IMR-90 (cell line): ENCODE results near the gene GIPC3. TPM values are rescaled to one million over a fixed set of nuclear protein-coding genes. Genes with fewer than 3 reads are reported as not detected.

Experiments used
- ATAC-seq: fragments of 200-7000 bp; cut with Tn5 transposase; 2 replicates; pipeline ENCODE4 v1.9.1; 2020; ENCODE audit warnings: low read depth, mild to moderate bottlenecking, moderate library complexity
- BruUV-seq: library from RNA; stranded (reverse); fragments of 400-500 nt; replicated peaks from 2 replicates; lab custom pipeline; 2021; lab: Mats Ljungman, UMichigan
- CTCF ChIA-PET: fragments of 300-600 bp; formaldehyde crosslinking; extraction: SDS; loops from one replicate; lab custom pipeline; 2021; ENCODE audit warnings: antibody characterized with exemption; lab: Yijun Ruan, JAX
- POLR2A ChIA-PET: fragments of 300-600 bp; sonication (Branson Sonifier 250); formaldehyde crosslinking; loops from one replicate; lab custom pipeline; 2022; ENCODE audit warnings: antibody characterized with exemption; ENCODE audit not compliant: unreplicated experiment; lab: Charles Lee
- DNase-seq: peaks from one replicate; pipeline ENCODE4 v3.0.0; 2013
- H2AFZ ChIP-seq: replicated peaks from 2 replicates; pipeline ENCODE3; 2013; ENCODE audit warnings: low read length, mild to moderate bottlenecking; ENCODE audit not compliant: poor library complexity
- H2AK5ac ChIP-seq: 2 replicates; pipeline ENCODE4 v1.6.1; 2013; ENCODE audit warnings: low read depth, low read length, inconsistent platforms
- H2AK9ac ChIP-seq: replicated peaks from 2 replicates; pipeline ENCODE3; 2013; ENCODE audit warnings: mild to moderate bottlenecking, low read depth, low read length, moderate library complexity; ENCODE audit not compliant: poor library complexity
- H2BK120ac ChIP-seq: 2 replicates; pipeline ENCODE4 v1.6.1; 2013; ENCODE audit warnings: low read depth, low read length, inconsistent platforms
- H2BK15ac ChIP-seq: 3 replicates; pipeline ENCODE4 v1.6.1; 2013; ENCODE audit warnings: low read depth, low read length, inconsistent platforms
- H2BK20ac ChIP-seq: 2 replicates; pipeline ENCODE4 v1.6.1; 2013; ENCODE audit warnings: low read depth, mild to moderate bottlenecking, inconsistent platforms, low read length, moderate library complexity
- H2BK5ac ChIP-seq: 2 replicates; pipeline ENCODE4 v1.6.1; 2013; ENCODE audit warnings: mild to moderate bottlenecking, low read depth, low read length, inconsistent platforms; ENCODE audit not compliant: poor library complexity, severe bottlenecking
- H3K14ac ChIP-seq: replicated peaks from 2 replicates; pipeline ENCODE4 v1.6.1; 2013; ENCODE audit warnings: low read depth, low read length, inconsistent platforms
- H3K18ac ChIP-seq: 2 replicates; pipeline ENCODE4 v1.6.1; 2013; ENCODE audit warnings: low read depth, low read length, control low read depth
- H3K23ac ChIP-seq: 2 replicates; pipeline ENCODE4 v1.6.1; 2013; ENCODE audit warnings: low read depth, low read length, inconsistent platforms
- H3K27ac ChIP-seq: 2 replicates; pipeline ENCODE4 v1.5.1; 2013; ENCODE audit warnings: mild to moderate bottlenecking, control low read depth, low read length; ENCODE audit not compliant: insufficient read depth
- H3K27me3 ChIP-seq: 2 replicates; pipeline ENCODE4 v1.6.1; 2013; ENCODE audit warnings: low read length; ENCODE audit not compliant: control insufficient read depth, insufficient read depth
- H3K36me3 ChIP-seq: 2 replicates; pipeline ENCODE4 v1.6.1; 2013; ENCODE audit warnings: low read length, mixed read lengths; ENCODE audit not compliant: control insufficient read depth, insufficient read depth
- H3K4ac ChIP-seq: 2 replicates; pipeline ENCODE4 v1.6.1; 2013; ENCODE audit warnings: low read depth, low read length, inconsistent platforms
- H3K4me1 ChIP-seq: 2 replicates; pipeline ENCODE4 v1.6.1; 2013; ENCODE audit warnings: low read length, mixed read lengths; ENCODE audit not compliant: control insufficient read depth, insufficient read depth
- H3K4me2 ChIP-seq: 2 replicates; pipeline ENCODE4 v1.6.1; 2013; ENCODE audit warnings: low read depth, mild to moderate bottlenecking, control low read depth, low read length, moderate library complexity
- H3K4me3 ChIP-seq: 2 replicates; pipeline ENCODE4 v1.5.1; 2013; ENCODE audit warnings: low read depth, mild to moderate bottlenecking, control low read depth, low read length, moderate library complexity; ENCODE audit not compliant: insufficient read depth
- H3K56ac ChIP-seq: 2 replicates; pipeline ENCODE4 v1.6.1; 2013; ENCODE audit warnings: low read length, inconsistent platforms; ENCODE audit not compliant: insufficient read depth; ENCODE audit errors: extremely low read depth
- H3K79me1 ChIP-seq, 2 experiments: 2 replicates each; pipeline ENCODE4 v1.6.1; 2013; ENCODE audit warnings: low read length in 2 of 2, inconsistent platforms in 1 of 2, low read depth in 1 of 2
- H3K9ac ChIP-seq: 2 replicates; pipeline ENCODE4 v1.6.1; 2013; ENCODE audit warnings: low read depth, low read length, control low read depth
- H3K9me1 ChIP-seq: 2 replicates; pipeline ENCODE4 v1.6.1; 2013; ENCODE audit warnings: low read length, inconsistent platforms; ENCODE audit not compliant: insufficient read depth
- H3K9me3 ChIP-seq: 2 replicates; pipeline ENCODE4 v1.6.1; 2013; ENCODE audit warnings: low read length; ENCODE audit not compliant: control insufficient read depth, insufficient read depth
- H4K20me1 ChIP-seq: 2 replicates; pipeline ENCODE4 v1.6.1; 2013; ENCODE audit warnings: low read length, inconsistent platforms; ENCODE audit not compliant: insufficient read depth
- H4K5ac ChIP-seq: 2 replicates; pipeline ENCODE4 v1.6.1; 2013; ENCODE audit warnings: mild to moderate bottlenecking, low read depth, low read length, control low read depth
- H4K8ac ChIP-seq, 2 experiments: 2 replicates each; pipeline ENCODE4 v1.6.1; 2013; ENCODE audit warnings: low read depth in 2 of 2, low read length in 2 of 2, control low read depth in 1 of 2, inconsistent platforms in 1 of 2
- H4K91ac ChIP-seq: 2 replicates; pipeline ENCODE4 v1.6.1; 2013; ENCODE audit warnings: low read depth, low read length, inconsistent platforms; ENCODE audit not compliant: insufficient read depth
- BHLHE40 ChIP-seq: fragments of 150-350 bp; IDR thresholded peaks from 2 replicates; pipeline ENCODE4 v1.6.1; 2016; ENCODE audit warnings: mild to moderate bottlenecking, low read depth, low read length
- CEBPB ChIP-seq: IDR thresholded peaks from 2 replicates; pipeline ENCODE4 v1.6.1; 2012; ENCODE audit warnings: low read depth, low read length, improper control_type of control experiment
- CHD1 ChIP-seq: IDR thresholded peaks from 2 replicates; pipeline ENCODE4 v1.6.1; 2012; ENCODE audit warnings: low read depth, low read length, improper control_type of control experiment
- CTCF ChIP-seq: conservative IDR thresholded peaks from 2 replicates; pipeline ENCODE4 v1.5.1; 2012; ENCODE audit warnings: mild to moderate bottlenecking, low read depth, low read length, improper control_type of control experiment
- ELK1 ChIP-seq: fragments of 150-350 bp; IDR thresholded peaks from 2 replicates; pipeline ENCODE4 v1.6.1; 2016; ENCODE audit warnings: low read depth, mild to moderate bottlenecking, low read length, moderate library complexity, borderline replicate concordance
- FOS ChIP-seq: fragments of 150-350 bp; IDR thresholded peaks from 2 replicates; pipeline ENCODE4 v1.6.1; 2016; ENCODE audit warnings: low read depth, low read length
- MAFK ChIP-seq: IDR thresholded peaks from 2 replicates; pipeline ENCODE4 v1.6.1; 2012; ENCODE audit warnings: low read depth, low read length, improper control_type of control experiment
- MAZ ChIP-seq: IDR thresholded peaks from 2 replicates; pipeline ENCODE4 v1.6.1; 2012; ENCODE audit warnings: low read depth, mild to moderate bottlenecking, low read length, improper control_type of control experiment, moderate library complexity, borderline replicate concordance
- MXI1 ChIP-seq: IDR thresholded peaks from 2 replicates; pipeline ENCODE4 v1.6.1; 2012; ENCODE audit warnings: low read depth, mild to moderate bottlenecking, low read length, moderate library complexity, borderline replicate concordance
- NFE2L2 ChIP-seq: fragments of 150-350 bp; IDR thresholded peaks from 2 replicates; pipeline ENCODE4 v1.6.1; 2016; ENCODE audit warnings: low read depth, mild to moderate bottlenecking, low read length
- POLR2A ChIP-seq: IDR thresholded peaks from 2 replicates; pipeline ENCODE4 v1.6.1; 2012; ENCODE audit warnings: mild to moderate bottlenecking, low read depth, low read length
- RAD21 ChIP-seq: IDR thresholded peaks from 2 replicates; pipeline ENCODE4 v1.6.1; 2012; ENCODE audit warnings: low read length, improper control_type of control experiment
- RCOR1 ChIP-seq: IDR thresholded peaks from 2 replicates; pipeline ENCODE4 v1.6.1; 2012; ENCODE audit warnings: mild to moderate bottlenecking, low read length, improper control_type of control experiment; ENCODE audit not compliant: insufficient replicate concordance
- RFX5 ChIP-seq: IDR thresholded peaks from 2 replicates; pipeline ENCODE4 v1.8.0; 2012; ENCODE audit warnings: low read depth, mild to moderate bottlenecking, low read length, moderate library complexity
- SMC3 ChIP-seq: fragments of 150-350 bp; IDR thresholded peaks from 2 replicates; pipeline ENCODE4 v1.6.1; 2016; ENCODE audit warnings: low read depth, mild to moderate bottlenecking, antibody characterized with exemption, low read length, moderate library complexity
- USF2 ChIP-seq: fragments of 150-350 bp; IDR thresholded peaks from 2 replicates; pipeline ENCODE4 v1.6.1; 2017; ENCODE audit warnings: mild to moderate bottlenecking, antibody characterized with exemption, low read length, low read depth
- WGBS, 2 experiments: methylation state at CpG; one replicate each; pipeline versions ENCODE4 v1.1.5 to v1.1.7; 2013; ENCODE audit warnings: missing lambda C conversion rate in 2 of 2; ENCODE audit not compliant: insufficient read length in 1 of 2; ENCODE audit errors: extremely low coverage in 2 of 2; 5-methylcytosine and 5-hydroxymethylcytosine counted together
- dilution Hi-C: fragments of 300-500 bp; cut with HindIII; formaldehyde crosslinking; loops from one replicate; pipeline ENCODE4 v1.14.3; 2018; ENCODE audit warnings: low sequenced_read_pairs; ENCODE audit not compliant: unreplicated experiment
- in situ Hi-C: fragments of 300-500 bp; cut with MboI; formaldehyde crosslinking; loops from 3 replicates; pipeline ENCODE4 v1.14.3; 2019; ENCODE audit warnings: low sequenced_read_pairs, inconsistent platforms, mixed read lengths
- intact Hi-C: fragments of 100-400 bp; cut with micrococcal nuclease; formaldehyde crosslinking; loops from 2 replicates; pipeline ENCODE4 v1.10.0; 2022
- polyA plus RNA-seq, 3 experiments: library from polyadenylated mRNA; depleted of rRNA; stranded (reverse); fragments of >200 nt; gene quantifications; 2 replicates each; pipeline ENCODE4 v1.2.3, GENCODE V29; 2012; ENCODE audit warnings: low replicate concordance in 1 of 3
- total RNA-seq: library from RNA; depleted of rRNA; stranded (reverse); fragments of >200 nt; gene quantifications from 2 replicates; pipeline ENCODE4 v1.2.3, GENCODE V29; 2012

GIPC3 gene
- total and polyA plus RNA-seq, 2 of the 4 experiments (the other 2 are of a cell fraction): under 0.01 to 0.36 TPM

GRCh38 chr19:3538258-3538929, 46.9 kb upstream of the GIPC3 start:
- peaks cover 34% of the 10 kb centered on the region for H3K36me3 ChIP-seq
- no peak overlapping the region for H2AK5ac ChIP-seq
- H3K4me2 ChIP-seq: no peak overlapping the region
- no peak overlapping the region for H2BK120ac ChIP-seq
- no peak overlapping the region for H3K56ac ChIP-seq
- 90% methylated on average over 8 of the region's 25 CpGs; no CpG with 5 or more reads in 1 of the 2 experiments for WGBS, 2 experiments
- no peaks in the 10 kb centered on the region for H3K27me3 ChIP-seq
- POLR2A ChIA-PET: no interaction called here
- dilution Hi-C loops (no loop called here), intact Hi-C loops (no loop called here), in situ Hi-C loops (no loop called here)
- no peak overlapping the region for H3K18ac ChIP-seq
- BruUV-seq: no TSS peak
- H3K9me1 ChIP-seq: no peaks in the 10 kb centered on the region
- no peak overlapping the region for H3K9ac ChIP-seq
- H3K23ac ChIP-seq: no peak overlapping the region
- no peak overlapping the region for H2BK20ac ChIP-seq
- H2AK9ac ChIP-seq: no peak overlapping the region
- no peaks in the 10 kb centered on the region for H3K4me1 ChIP-seq
- no peak overlapping the region for H4K5ac ChIP-seq
- H3K27ac ChIP-seq: no peak overlapping the region
- H2BK5ac ChIP-seq: no peak overlapping the region
- no peak overlapping the region for H4K8ac ChIP-seq
- H4K20me1 ChIP-seq: peaks cover 30% of the 10 kb centered on the region
- no peak overlapping the region for H3K14ac ChIP-seq
- no peak for TF ChIP-seq FOS
- TF ChIP-seq CTCF: no peak
- TF ChIP-seq NFE2L2: no peak
- TF ChIP-seq RCOR1: no peak
- no peak for TF ChIP-seq CHD1
- no peak for TF ChIP-seq BHLHE40
- no peak for TF ChIP-seq MAZ
- TF ChIP-seq CEBPB: no peak
- TF ChIP-seq SMC3: no peak
- no peak for TF ChIP-seq ELK1
- TF ChIP-seq MAFK: no peak
- no peak for TF ChIP-seq USF2
- no peak for TF ChIP-seq MXI1
- no peak for TF ChIP-seq POLR2A
- no peak for TF ChIP-seq RFX5
- TF ChIP-seq RAD21: no peak
- H3K4ac ChIP-seq: no peak overlapping the region
- no peak overlapping the region for H2AFZ ChIP-seq
- no peak overlapping the region for H2BK15ac ChIP-seq
- no peak for DNase-seq
- CTCF ChIA-PET: no interaction called here
- peaks cover 9 to 31% of the 10 kb centered on the region in 2 experiments; a peak in 3 of 4 replicates for H3K79me1 ChIP-seq
- no peak overlapping the region for H4K91ac ChIP-seq
- no peaks in the 10 kb centered on the region for H3K9me3 ChIP-seq
- ATAC-seq: 0 out of 2 replicates have a peak, but pooled peaks have one; percentile 7
- no peak overlapping the region for H3K4me3 ChIP-seq
